ENCODE results near the gene CSF2RB.

GRCh38 chr22:36929621-36930020 is 16.2 kb downstream of the CSF2RB start:
- TF ChIP-seq CTCF (IDR thresholded peaks at IDR 0.05) = no peak
- TF ChIP-seq EZH2 (IDR thresholded peaks at IDR 0.05) = no peak
